Measurements from ENCODE around the gene AGPS.
"Not testable (repeated sequence)": the region's sequence is repeated elsewhere in the genome, so short reads cannot be mapped to it uniquely, and the experiment has no call there.

Gene AGPS

GRCh38 chr2:177424620-177425019 is 32.0 kb downstream of the AGPS start:
- H3K4me1 ChIP-seq (ENCODE audit: low read length); H3K9me3 ChIP-seq (ENCODE audit: insufficient read depth, low read length); H3K27ac ChIP-seq (ENCODE audit: low read length); H3K9ac ChIP-seq (ENCODE audit: low read length); H3K36me3 ChIP-seq (replicated peaks; ENCODE audit: low read depth, low read length); H3K4me3 ChIP-seq (ENCODE audit: low read length); H3K4me2 ChIP-seq (ENCODE audit: low read length); H2AFZ ChIP-seq (ENCODE audit: low read depth, low read length); H4K20me1 ChIP-seq (ENCODE audit: insufficient read depth, low read length); H3K27me3 ChIP-seq (ENCODE audit: low read depth, low read length): not testable (repeated sequence)
- H3K79me2 ChIP-seq (ENCODE audit: low read length): peaks cover 24% of the 10 kb centered on the region

- H4K20me1 ChIP-seq (ENCODE audit: insufficient read depth, low read length): no peaks in the 10 kb centered on the region
- peaks cover 4% of the 10 kb centered on the region; the same call in 1 of the 2 replicates for H3K9me3 ChIP-seq (ENCODE audit: insufficient read depth, low read length)
- H3K4me2 ChIP-seq (ENCODE audit: low read length): no peak overlapping the region
- no peak for TF ChIP-seq EZH2phosphoT487 (IDR thresholded peaks at IDR 0.05; ENCODE audit: low read depth)
- no peak for TF ChIP-seq CTCF (IDR thresholded peaks at IDR 0.05; ENCODE audit: low read depth, low read length)
- no peak overlapping the region for H3K9ac ChIP-seq (ENCODE audit: low read length)
- H3K4me1 ChIP-seq (ENCODE audit: low read length): no peaks in the 10 kb centered on the region
- peaks cover 10% of the 10 kb centered on the region for H3K36me3 ChIP-seq (replicated peaks; ENCODE audit: low read depth, low read length)
- peaks cover 31% of the 10 kb centered on the region for H3K79me2 ChIP-seq (ENCODE audit: low read length)
- H3K27ac ChIP-seq (ENCODE audit: low read length): no peak overlapping the region
- no peak overlapping the region for H2AFZ ChIP-seq (ENCODE audit: low read depth, low read length)
- no peaks in the 10 kb centered on the region for H3K27me3 ChIP-seq (ENCODE audit: low read depth, low read length)
- no peak overlapping the region for H3K4me3 ChIP-seq (ENCODE audit: low read length)
Observed at GRCh38 chr2:177427316-177427715, 34.7 kb downstream of the AGPS start.

- not testable (repeated sequence) for H3K4me2 ChIP-seq (ENCODE audit: low read length); H3K27ac ChIP-seq (ENCODE audit: low read length); H3K9ac ChIP-seq (ENCODE audit: low read length); H4K20me1 ChIP-seq (ENCODE audit: insufficient read depth, low read length); H3K4me3 ChIP-seq (ENCODE audit: low read length); H3K4me1 ChIP-seq (ENCODE audit: low read length); H3K9me3 ChIP-seq (ENCODE audit: insufficient read depth, low read length); H2AFZ ChIP-seq (ENCODE audit: low read depth, low read length); H3K27me3 ChIP-seq (ENCODE audit: low read depth, low read length)
- peaks cover 31% of the 10 kb centered on the region for H3K79me2 ChIP-seq (ENCODE audit: low read length)
- peaks cover 17% of the 10 kb centered on the region for H3K36me3 ChIP-seq (replicated peaks; ENCODE audit: low read depth, low read length)
Observed at GRCh38 chr2:177427936-177428335, 35.4 kb downstream of the AGPS start.

- Histone ChIP-seq H3K4me1 (ENCODE audit: low read length) (no peaks in the 10 kb centered on the region), H2AFZ (ENCODE audit: low read depth, low read length) (no peak overlapping the region), H3K4me2 (ENCODE audit: low read length) (no peak overlapping the region), H4K20me1 (ENCODE audit: insufficient read depth, low read length) (no peaks in the 10 kb centered on the region), H3K27me3 (ENCODE audit: low read depth, low read length) (no peaks in the 10 kb centered on the region), H3K9me3 (ENCODE audit: insufficient read depth, low read length) (peaks cover 13% of the 10 kb centered on the region; the same call in 1 of the 2 replicates), H3K27ac (ENCODE audit: low read length) (no peak overlapping the region), H3K4me3 (ENCODE audit: low read length) (no peak overlapping the region), H3K9ac (ENCODE audit: low read length) (no peak overlapping the region), H3K79me2 (ENCODE audit: low read length) (peaks cover 31% of the 10 kb centered on the region), H3K36me3 (replicated peaks; ENCODE audit: low read depth, low read length) (peaks cover 32% of the 10 kb centered on the region)
- TF ChIP-seq CTCF (IDR thresholded peaks at IDR 0.05; ENCODE audit: low read depth, low read length): no peak
- no peak for TF ChIP-seq EZH2phosphoT487 (IDR thresholded peaks at IDR 0.05; ENCODE audit: low read depth)
Observed at GRCh38 chr2:177429688-177430325, 37.2 kb downstream of the AGPS start.

GRCh38 chr2:177430411-177430810 is 37.8 kb downstream of the AGPS start:
- Histone ChIP-seq H3K79me2 (ENCODE audit: low read length) (peaks cover 31% of the 10 kb centered on the region), H3K4me2 (ENCODE audit: low read length) (no peak overlapping the region), H2AFZ (ENCODE audit: low read depth, low read length) (no peak overlapping the region), H3K9ac (ENCODE audit: low read length) (no peak overlapping the region), H3K27ac (ENCODE audit: low read length) (no peak overlapping the region), H3K27me3 (ENCODE audit: low read depth, low read length) (no peaks in the 10 kb centered on the region), H3K9me3 (ENCODE audit: insufficient read depth, low read length) (peaks cover 13% of the 10 kb centered on the region; the same call in 1 of the 2 replicates), H3K4me3 (ENCODE audit: low read length) (no peak overlapping the region), H4K20me1 (ENCODE audit: insufficient read depth, low read length) (no peaks in the 10 kb centered on the region), H3K4me1 (ENCODE audit: low read length) (no peaks in the 10 kb centered on the region), H3K36me3 (replicated peaks; ENCODE audit: low read depth, low read length) (peaks cover 32% of the 10 kb centered on the region)
- TF ChIP-seq CTCF (IDR thresholded peaks at IDR 0.05; ENCODE audit: low read depth, low read length) (no peak), EZH2phosphoT487 (IDR thresholded peaks at IDR 0.05; ENCODE audit: low read depth) (no peak)

- H3K27me3 ChIP-seq (ENCODE audit: low read depth, low read length); H2AFZ ChIP-seq (ENCODE audit: low read depth, low read length); H3K4me2 ChIP-seq (ENCODE audit: low read length); H3K4me1 ChIP-seq (ENCODE audit: low read length); H3K27ac ChIP-seq (ENCODE audit: low read length); H4K20me1 ChIP-seq (ENCODE audit: insufficient read depth, low read length); H3K9ac ChIP-seq (ENCODE audit: low read length); H3K4me3 ChIP-seq (ENCODE audit: low read length): not testable (repeated sequence)
- H3K9me3 ChIP-seq (ENCODE audit: insufficient read depth, low read length): peaks cover 13% of the 10 kb centered on the region; the same call in 1 of the 2 replicates
- peaks cover 32% of the 10 kb centered on the region for H3K36me3 ChIP-seq (replicated peaks; ENCODE audit: low read depth, low read length)
- peaks cover 31% of the 10 kb centered on the region for H3K79me2 ChIP-seq (ENCODE audit: low read length)
Observed at GRCh38 chr2:177431111-177431725, 38.6 kb downstream of the AGPS start.

All from OCI-LY3 (cell line).